SK-N-MC (cell line): ENCODE results near the gene ASH1L.
A peak's percentile ranks its signal among the peaks of the same experiment; 100 is the strongest.

Experiments used
- DNase-seq: peaks from one replicate; pipeline ENCODE4 v3.0.0-alpha.2; 2011; ENCODE audit warnings: low read depth, low spot score
- H3K27ac ChIP-seq: fragments of 200-600 bp; sonication (generic); 2 replicates; pipeline ENCODE4 v1.5.1; 2016; ENCODE audit warnings: mixed run types
- H3K36me3 ChIP-seq: fragments of 200-600 bp; sonication (generic); 2 replicates; pipeline ENCODE4 v1.6.1; 2017; ENCODE audit warnings: antibody characterized with exemption, low read length, mixed read lengths; ENCODE audit not compliant: insufficient read depth
- H3K4me3 ChIP-seq: fragments of 200-600 bp; sonication (generic); 2 replicates; pipeline ENCODE4 v1.5.1; 2016
- H3K9ac ChIP-seq: fragments of 200-600 bp; sonication (generic); 2 replicates; pipeline ENCODE4 v1.8.0; 2017; ENCODE audit warnings: mixed run types, mixed read lengths; ENCODE audit not compliant: insufficient read length
- H3K9me3 ChIP-seq: fragments of 200-600 bp; sonication (generic); 2 replicates; pipeline ENCODE4 v1.6.1; 2017; ENCODE audit warnings: low read depth, mild to moderate bottlenecking, antibody characterized with exemption, low read length, moderate library complexity, mixed read lengths
- EZH2 ChIP-seq: fragments of 200-600 bp; sonication (generic); IDR thresholded peaks from one replicate; pipeline ENCODE4 v1.6.1; 2017; ENCODE audit warnings: antibody characterized with exemption
- FOXP2 ChIP-seq: optimal IDR thresholded peaks from 2 replicates; pipeline ENCODE3; 2011; ENCODE audit warnings: mild to moderate bottlenecking, moderate library complexity; ENCODE audit not compliant: insufficient read depth; ENCODE audit errors: extremely low read length, control extremely low read depth
- POLR2AphosphoS5 ChIP-seq: IDR thresholded peaks from 2 replicates; pipeline ENCODE4 v1.6.1; 2012; ENCODE audit warnings: mild to moderate bottlenecking, low read depth, low read length, borderline replicate concordance

Gene ASH1L

DNA sequence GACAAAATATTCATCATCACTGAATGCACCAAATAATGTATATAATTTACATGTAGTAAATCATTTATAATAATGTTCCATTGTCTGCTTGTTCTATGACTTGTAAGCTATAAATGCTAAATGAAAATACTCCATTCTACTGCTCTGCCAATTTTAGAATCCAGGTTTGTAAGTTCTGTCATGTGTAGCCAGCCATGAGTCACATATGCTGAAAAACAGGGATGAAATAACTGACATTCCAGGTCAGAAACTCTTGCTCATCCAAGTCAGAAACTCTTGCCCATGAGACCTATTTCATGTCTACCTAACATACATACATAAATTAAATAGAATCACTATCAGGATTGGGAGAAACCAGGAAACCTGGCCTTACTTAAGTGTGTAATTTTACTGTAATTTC lies 95.6 kb downstream of the ASH1L start:
- Histone ChIP-seq H3K4me3 (no peak overlapping the region), H3K36me3 (peaks cover 22% of the 10 kb centered on the region), H3K27ac (peak overlapping the region; percentile 37), H3K9ac (no peak overlapping the region), H3K9me3 (peaks cover 4% of the 10 kb centered on the region; the same call in 1 of the 2 replicates)
- TF ChIP-seq POLR2AphosphoS5: no peak
- TF ChIP-seq EZH2: no peak
- no peak for TF ChIP-seq FOXP2
- no peak for DNase-seq

DNA sequence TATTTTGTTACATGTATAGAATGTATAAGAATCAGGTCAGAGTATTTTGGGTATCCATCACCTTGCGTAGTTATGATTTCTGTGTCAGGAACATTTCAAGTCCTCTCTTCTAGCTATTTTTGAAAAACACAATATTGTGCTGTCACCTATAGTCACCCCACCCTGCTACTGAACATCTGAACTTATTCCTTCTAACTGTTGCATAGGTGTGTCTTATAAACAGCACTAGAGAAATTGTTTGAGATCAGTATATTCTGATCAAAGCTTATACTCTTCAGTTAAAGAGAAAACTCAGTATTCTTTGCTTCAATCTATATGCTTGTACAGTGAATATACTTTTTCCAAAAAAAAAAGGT lies 96.0 kb downstream of the ASH1L start:
- H3K27ac ChIP-seq: 0 out of 2 replicates have a peak overlapping the region, but pooled peaks have one; percentile 4
- no peak overlapping the region for H3K9ac ChIP-seq
- peaks cover under 1% of the 10 kb centered on the region; the same call in 1 of the 2 replicates for H3K9me3 ChIP-seq
- no peak overlapping the region for H3K4me3 ChIP-seq
- DNase-seq: no peak
- TF ChIP-seq FOXP2 (no peak), POLR2AphosphoS5 (no peak), EZH2 (no peak)
- H3K36me3 ChIP-seq: peaks cover 19% of the 10 kb centered on the region

DNA sequence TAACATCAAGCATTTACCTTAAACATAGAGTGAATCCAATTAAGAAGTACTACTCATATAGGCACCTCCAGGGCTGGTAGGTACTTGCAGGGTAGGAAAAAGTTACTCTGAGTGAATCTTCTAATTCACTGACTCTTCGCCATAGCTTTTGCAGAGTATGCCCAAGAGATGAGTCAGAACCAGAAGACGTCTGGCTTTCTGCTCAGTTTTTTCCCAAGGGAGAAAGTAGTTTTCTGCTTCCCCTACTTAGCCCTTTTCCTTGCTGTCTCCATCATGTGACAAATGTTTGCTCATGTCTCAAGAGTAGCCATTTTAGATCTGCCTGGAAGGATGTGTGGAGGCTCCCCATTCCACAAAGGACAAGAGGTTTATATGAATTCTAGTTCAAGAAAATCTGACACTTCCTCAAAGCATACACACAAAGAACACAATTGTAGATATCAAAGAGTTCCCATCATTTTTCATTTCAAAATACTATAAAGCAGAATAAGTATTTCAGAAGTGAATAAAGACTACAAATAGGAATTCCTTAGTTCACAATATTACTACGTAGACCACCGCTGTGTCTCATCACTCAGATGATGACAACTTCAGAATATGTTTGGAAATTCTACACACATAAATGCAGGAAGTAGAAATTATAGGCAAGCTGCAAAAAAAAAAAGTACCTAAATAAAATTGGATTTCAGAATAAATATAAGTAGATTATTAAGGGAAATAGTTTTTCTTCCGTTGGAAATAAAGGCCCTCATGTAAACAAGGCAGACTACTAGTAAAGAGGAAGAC lies 98.5 kb downstream of the ASH1L start:
- H3K9me3 ChIP-seq: no peaks in the 10 kb centered on the region
- H3K9ac ChIP-seq: no peak overlapping the region
- DNase-seq: no peak
- peaks cover 16% of the 10 kb centered on the region for H3K36me3 ChIP-seq
- H3K27ac ChIP-seq: no peak overlapping the region
- no peak for TF ChIP-seq EZH2
- TF ChIP-seq POLR2AphosphoS5: no peak
- no peak for TF ChIP-seq FOXP2
- H3K4me3 ChIP-seq: no peak overlapping the region

DNA sequence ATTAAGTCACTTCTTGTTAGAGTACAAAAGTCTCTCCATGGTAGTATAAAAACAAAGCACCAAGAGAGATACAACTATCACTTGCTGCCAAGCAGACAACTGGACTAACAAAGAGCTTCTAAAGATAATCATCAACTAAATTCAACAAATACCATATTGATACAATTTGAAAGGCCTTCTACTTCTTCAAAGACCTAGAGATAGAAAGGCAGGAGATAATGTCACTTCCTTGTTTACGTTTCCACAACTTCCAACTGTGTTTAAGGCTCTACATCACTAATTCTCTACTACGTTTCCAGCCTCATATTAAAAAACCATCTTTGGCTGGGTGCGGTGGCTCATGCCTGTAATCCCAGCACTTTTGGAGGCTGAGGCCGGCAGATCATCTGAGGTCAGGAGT lies 104.5 kb downstream of the ASH1L start:
- no peaks in the 10 kb centered on the region for H3K9me3 ChIP-seq
- H3K27ac ChIP-seq: 0 out of 2 replicates have a peak overlapping the region, but pooled peaks have one; percentile 51
- no peak overlapping the region for H3K9ac ChIP-seq
- H3K36me3 ChIP-seq: peaks cover 28% of the 10 kb centered on the region
- TF ChIP-seq POLR2AphosphoS5: no peak
- TF ChIP-seq FOXP2: no peak
- TF ChIP-seq EZH2: no peak
- DNase-seq: no peak
- no peak overlapping the region for H3K4me3 ChIP-seq

DNA sequence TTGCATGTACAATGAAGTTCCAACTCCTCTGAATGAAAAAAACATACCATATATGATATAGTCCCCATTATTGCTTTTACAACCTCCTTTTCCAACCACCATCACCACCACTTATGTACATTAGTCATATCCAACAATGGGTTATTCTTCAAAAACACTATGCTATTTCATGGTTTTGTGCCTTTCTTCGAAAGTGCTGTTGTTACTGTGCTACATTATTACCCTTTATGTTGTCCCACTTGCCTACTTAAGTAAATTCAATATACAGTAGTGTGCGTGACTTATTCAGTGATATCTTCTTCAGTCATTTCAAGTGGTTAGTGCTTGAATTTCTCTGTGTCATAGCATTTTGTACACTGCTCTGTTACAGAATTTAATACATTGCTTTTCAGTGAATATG lies 105.3 kb downstream of the ASH1L start:
- no peak overlapping the region for H3K9ac ChIP-seq

DNA sequence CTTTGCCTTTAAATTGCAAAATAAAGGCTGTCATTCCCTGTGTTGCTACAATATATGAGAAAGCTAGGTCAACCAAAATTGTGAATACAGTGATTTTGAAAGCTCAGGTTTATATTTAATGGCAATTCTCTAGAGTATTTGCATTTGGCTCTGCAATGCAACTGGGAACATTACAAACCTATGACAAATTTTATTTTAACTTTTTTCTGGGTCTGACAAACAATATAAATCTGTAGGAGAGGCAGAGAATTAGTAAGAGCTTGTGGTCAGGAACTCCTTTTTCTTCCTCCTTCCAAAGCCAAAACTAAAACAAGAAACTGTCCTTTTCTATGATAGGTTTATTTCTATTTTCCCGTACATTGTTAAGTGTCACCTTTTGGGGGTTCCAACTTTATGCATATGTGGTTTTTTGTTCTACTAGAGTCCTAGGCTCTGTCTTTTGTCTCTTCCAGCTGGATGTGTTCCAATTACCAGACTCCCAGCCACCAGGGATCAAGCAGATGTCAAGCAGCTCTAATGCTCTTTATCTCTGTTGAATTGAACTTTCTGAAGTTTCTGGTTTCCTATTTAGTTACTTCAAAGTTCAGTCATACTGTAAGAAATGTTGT lies 106.9 kb downstream of the ASH1L start:
- H3K9ac ChIP-seq: no peak overlapping the region
- H3K9me3 ChIP-seq: no peaks in the 10 kb centered on the region
- TF ChIP-seq EZH2: no peak
- TF ChIP-seq POLR2AphosphoS5: no peak
- no peak for TF ChIP-seq FOXP2
- no peak overlapping the region for H3K27ac ChIP-seq
- DNase-seq: no peak
- peaks cover 37% of the 10 kb centered on the region for H3K36me3 ChIP-seq
- H3K4me3 ChIP-seq: no peak overlapping the region

More for the DNA sequence above, 105.3 kb downstream of the ASH1L start:
- Histone ChIP-seq H3K4me3 (no peak overlapping the region), H3K27ac (peak overlapping the region; percentile 51; the same call in 1 of the 2 replicates), H3K9me3 (no peaks in the 10 kb centered on the region), H3K36me3 (peaks cover 32% of the 10 kb centered on the region)
- DNase-seq: no peak
- TF ChIP-seq EZH2 (no peak), POLR2AphosphoS5 (no peak), FOXP2 (no peak)

DNA sequence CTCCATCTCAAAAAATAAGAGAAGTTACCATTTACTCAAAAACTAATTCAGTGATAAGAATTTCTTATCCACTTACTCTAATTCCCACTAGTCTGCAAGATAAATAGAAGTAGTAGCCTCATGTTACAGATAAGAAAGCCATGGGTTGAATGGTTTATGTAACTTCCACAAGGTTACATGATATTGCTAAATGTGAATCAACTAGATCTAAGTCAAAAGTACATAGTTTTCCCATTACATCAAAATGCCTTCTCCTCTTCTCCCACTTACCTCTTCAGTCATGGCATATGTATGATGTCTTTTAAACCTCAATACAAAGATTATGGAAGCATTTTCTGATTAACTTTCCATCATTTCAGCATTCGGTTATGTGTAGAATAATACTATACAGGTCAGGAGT lies 108.5 kb downstream of the ASH1L start:
- no peak for DNase-seq
- Histone ChIP-seq H3K27ac (no peak overlapping the region), H3K9me3 (no peaks in the 10 kb centered on the region), H3K9ac (no peak overlapping the region), H3K4me3 (no peak overlapping the region), H3K36me3 (peaks cover 46% of the 10 kb centered on the region)
- no peak for TF ChIP-seq FOXP2
- TF ChIP-seq POLR2AphosphoS5: no peak
- no peak for TF ChIP-seq EZH2

DNA sequence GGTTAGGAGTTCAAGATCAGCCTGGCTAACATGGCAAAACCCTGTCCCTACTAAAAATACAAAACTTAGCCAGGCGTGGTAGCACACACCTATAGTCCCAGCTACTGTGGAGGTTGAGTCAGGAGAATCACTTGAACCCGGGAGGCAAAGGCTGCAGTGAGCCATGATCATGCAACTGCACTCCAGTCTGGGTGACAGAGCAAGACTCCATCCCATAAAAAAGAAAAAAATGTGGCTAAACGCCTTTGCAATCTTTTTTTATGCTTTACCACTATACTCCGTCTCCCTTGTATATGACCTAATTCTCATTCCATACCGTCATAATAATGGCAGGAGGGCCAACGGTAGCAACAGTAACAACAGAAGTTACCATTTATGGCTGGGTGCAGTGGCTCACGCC lies 109.5 kb downstream of the ASH1L start:
- Histone ChIP-seq H3K27ac (no peak overlapping the region), H3K36me3 (peaks cover 53% of the 10 kb centered on the region), H3K9me3 (no peaks in the 10 kb centered on the region), H3K9ac (no peak overlapping the region), H3K4me3 (no peak overlapping the region)
- DNase-seq: no peak
- TF ChIP-seq FOXP2: no peak
- no peak for TF ChIP-seq EZH2
